HG03097 (cell line): ENCODE measurements around the gene GALK2.
A peak's percentile ranks its signal among the peaks of the same experiment; 100 is the strongest.
"Not testable (repeated sequence)": the region's sequence is repeated elsewhere in the genome, so short reads cannot be mapped to it uniquely, and the experiment has no call there.

ENCODE experiments used
- ATAC-seq: cut with Tn5 transposase; IDR thresholded peaks from one replicate; pipeline ENCODE4 v1.9.1; 2021; ENCODE audit not compliant: unreplicated experiment, low FRiP score

Gene GALK2

DNA sequence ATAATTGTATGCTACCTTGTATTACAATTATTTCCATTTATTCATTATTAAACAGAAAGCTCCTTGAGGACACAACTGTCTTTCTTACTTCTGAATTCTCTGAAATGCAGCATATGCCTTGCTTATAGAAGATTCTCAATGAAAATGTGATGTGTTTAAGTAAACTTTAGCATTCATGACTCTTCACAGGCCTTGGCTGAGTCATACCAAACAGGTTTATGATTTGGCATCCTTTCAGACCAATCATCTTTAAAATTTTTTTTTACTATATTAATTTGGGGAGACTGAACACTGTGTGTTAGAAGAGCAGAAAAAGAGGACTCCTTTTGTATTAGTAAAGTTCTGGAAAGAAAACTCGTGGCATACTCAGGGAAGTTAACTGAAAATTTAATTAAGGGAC is 6.4 kb upstream of the GALK2 start:
- ATAC-seq: no peak

DNA sequence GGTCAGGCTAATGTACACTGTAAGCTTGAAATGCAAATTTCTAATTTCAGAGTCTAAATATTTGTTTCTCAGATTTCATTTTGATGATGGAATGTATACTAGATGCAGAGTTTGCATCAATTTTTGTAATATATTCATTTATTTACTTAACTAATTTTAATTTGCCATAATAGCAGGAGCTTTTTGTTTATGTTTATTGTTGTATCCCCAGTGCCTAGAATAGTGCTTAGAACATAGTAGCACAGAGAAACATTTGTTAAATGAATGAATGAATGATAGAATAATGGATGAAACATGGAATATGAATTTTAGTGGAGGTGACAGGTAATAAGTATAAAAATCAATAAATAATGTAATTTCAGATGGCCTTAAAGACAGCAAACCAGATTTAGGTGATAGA is 5.2 kb upstream of the GALK2 start:
- ATAC-seq: no peak

DNA sequence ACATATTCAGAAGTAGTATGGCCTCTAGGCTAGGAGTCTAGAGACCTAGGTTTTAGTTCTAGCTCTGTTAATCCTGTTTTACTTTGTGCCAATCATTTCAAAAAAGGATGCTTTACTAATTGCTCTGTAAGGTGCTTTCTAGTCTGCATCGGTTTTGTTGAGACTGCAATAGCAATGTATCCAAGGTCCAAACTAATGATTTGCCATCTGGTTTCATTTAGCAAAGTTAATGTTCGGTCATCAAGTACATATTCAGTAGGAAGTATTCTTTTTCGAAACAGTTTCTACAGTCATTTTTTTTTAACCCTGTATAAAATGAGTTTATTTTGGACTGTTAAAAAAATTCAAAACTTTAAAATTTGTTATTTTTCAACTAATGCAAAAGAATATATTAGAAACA is 2.0 kb upstream of the GALK2 start:
- no peak for ATAC-seq

DNA sequence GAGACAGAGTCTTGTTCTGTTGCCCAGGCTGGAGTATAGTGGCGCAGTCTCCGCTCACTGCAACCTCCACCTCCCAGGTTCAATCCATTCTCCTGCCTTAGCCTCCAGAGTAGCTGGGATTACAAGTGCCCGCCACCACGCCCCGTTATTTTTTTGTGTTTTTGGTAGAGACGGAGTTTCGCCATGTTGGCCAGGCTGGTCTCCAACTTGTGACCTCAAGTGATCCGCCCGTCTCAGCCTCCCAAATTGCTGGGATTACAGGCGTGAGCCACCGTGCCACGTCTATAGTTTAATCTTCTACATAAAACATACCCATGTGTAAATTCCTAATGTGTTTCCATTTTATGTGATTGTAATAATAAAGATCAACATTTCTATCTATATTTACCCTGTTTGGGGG is 1.7 kb downstream of the GALK2 start:
- no peak for ATAC-seq

DNA sequence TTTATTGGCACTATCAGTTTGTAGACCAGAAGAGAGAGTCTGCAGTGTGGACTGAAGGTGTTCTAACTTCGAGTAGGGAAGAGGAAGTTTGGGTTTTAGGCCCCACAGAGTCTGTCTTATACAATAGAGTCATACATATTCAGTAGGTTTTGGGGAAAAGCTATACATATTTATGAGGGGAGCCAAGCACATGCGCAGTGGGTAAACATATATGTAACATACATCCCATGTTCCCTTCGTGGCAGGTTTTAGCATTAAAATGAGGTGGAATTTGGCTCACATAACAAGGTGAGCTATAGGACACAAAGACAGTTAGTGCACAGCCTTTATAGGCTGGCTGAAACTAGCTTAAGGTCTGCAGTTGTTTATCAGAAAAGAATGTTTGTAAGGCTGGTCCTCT is 4.9 kb downstream of the GALK2 start:
- ATAC-seq: no peak

DNA sequence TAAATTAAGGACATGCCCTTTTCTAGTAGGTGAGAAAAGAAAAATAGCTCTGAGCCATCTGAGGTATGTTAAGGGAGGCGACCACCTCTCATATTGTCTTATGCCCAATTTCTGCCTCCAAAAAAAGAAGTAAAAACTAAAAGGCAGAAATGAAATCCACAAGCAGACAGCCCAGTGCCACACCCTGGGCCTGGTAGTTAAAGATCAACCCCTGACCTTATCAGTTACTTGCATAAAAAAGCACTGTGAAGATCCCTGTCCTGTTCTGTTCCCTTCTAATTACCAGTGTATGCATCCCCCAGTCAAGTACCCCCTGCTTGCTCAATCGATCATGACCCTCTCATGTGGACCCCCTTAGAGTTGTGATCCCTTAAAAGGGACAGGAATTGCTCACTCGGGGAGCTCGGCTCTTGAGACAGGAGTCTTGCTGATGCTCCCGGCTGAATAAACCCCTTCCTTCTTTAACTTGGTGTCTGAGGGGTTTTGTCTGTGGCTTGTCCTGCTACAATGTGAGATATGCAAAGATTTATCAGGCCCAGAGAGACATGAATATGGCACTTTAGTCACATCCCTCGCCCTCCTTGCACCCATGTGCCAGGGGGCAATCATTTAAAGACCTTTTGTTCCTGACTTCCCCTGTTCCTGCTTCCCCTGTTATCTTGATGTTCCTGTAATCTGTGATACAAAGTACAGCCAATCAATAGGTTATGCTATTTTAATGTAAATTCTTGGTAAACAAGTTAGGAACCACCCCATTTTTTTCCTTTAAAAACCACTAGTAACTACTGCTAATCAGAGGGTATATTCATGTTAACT is 5.7 kb downstream of the GALK2 start:
- not testable (repeated sequence) for ATAC-seq

DNA sequence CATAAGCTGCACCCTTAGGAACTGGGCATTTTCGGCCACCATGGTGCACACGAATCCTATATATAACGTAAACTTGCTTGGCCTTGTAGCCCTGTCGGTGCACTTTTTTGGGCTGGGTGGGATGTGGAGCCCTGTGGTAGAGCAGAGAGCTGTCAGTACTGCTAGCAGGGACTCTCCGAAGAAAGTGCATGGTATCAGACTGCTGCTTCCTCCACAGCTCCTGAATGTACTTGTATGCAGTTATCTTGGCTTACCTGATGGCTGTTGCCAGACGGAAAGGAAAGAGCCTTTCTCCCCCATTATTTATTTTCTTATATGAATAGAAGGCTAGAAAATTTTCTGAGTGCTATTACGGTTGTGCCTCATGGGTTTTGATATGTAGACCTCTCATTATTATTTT is 8.4 kb downstream of the GALK2 start:
- no peak for ATAC-seq

DNA sequence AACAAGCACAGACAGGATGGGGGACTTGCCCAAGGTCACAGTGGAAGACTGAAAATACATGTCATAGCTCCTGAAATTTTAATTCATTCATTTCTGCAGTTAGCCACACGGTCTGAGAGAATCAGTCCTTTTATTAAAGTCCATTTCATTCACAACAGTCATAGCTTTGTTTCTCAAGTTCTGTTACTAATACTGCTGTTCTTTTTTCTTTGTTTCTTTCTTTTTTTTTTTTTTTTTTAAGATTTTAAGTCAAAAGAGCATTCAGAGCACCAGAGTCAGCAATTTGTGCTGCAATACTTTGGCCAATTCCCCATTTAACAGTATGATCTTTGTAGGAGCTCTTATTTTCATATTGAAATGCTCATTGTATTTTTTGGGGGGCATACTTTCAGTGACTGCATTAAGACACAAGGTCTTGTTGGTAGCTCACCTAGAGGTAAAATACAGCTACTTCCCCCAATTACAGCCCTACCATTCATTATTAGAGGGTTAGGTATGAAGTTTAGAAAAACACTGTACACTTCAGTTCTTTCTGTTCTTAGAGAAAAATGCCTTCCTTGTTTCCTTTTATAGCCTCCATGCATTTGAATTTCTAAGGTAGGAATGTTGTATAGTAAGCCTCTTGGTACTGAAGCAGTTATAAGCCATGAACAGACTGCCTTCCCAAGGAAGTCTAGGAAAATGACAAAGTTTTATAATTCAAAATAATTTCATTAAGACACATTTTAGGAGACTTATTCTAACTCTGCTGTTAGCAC is 9.6 kb downstream of the GALK2 start:
- ATAC-seq: no peak

DNA sequence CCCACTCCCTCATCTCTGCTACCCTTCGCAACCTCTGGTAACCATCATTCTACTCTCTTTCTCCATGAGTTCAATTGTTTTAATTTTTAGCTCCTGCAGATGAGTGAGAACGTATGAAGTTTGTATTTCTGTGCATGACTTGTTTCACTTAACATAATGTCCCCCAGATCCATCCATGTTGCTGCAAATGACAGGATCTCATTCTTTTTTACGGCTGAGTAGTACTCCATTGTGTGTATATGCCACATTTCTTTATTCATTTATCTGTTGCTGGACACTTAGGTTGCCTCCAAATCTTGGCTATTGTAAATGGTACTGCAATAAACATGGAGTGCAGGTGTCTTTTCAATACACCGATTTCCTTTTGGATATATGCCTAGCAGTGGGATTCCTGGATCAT is 12.1 kb downstream of the GALK2 start:
- no peak for ATAC-seq

DNA sequence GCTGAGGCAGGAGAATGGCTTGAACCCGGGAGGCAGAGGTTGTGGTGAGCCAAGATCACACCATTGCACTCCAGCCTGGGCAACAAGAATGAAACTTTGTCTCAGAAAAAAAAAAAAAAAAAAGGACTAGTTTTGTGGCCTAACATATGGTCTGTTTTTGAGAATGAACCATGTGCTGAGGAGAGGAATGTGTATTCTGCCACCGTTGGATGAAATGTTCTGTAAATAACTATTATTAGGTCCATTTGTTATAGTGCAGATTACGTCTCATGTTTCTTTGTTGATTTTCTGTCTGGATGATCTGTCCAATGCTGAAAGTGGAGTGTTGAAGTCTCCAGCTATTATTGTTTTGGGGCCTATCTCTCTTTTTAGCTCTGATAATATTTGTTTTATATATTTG is 13.7 kb downstream of the GALK2 start:
- not testable (repeated sequence) for ATAC-seq

DNA sequence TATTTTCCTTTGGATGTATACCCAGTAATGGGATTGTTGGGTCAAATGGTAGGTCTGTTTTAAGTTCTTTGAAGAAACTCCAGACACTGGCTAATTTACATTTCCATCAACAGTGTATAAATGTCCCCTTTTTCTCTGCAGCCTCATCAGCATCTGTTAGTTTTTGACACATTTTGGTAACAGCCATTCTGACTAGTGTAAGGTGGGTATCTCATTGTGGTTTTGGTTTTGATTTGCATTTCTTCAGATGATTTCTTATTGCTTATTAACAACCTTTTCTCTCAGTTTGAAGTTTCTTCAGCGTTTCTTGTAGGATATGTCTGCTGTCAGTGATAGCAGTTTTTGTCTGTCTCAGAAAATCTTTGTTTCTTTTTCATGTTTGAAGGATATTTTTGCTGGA is 15.4 kb downstream of the GALK2 start:
- ATAC-seq: peak; percentile 67

DNA sequence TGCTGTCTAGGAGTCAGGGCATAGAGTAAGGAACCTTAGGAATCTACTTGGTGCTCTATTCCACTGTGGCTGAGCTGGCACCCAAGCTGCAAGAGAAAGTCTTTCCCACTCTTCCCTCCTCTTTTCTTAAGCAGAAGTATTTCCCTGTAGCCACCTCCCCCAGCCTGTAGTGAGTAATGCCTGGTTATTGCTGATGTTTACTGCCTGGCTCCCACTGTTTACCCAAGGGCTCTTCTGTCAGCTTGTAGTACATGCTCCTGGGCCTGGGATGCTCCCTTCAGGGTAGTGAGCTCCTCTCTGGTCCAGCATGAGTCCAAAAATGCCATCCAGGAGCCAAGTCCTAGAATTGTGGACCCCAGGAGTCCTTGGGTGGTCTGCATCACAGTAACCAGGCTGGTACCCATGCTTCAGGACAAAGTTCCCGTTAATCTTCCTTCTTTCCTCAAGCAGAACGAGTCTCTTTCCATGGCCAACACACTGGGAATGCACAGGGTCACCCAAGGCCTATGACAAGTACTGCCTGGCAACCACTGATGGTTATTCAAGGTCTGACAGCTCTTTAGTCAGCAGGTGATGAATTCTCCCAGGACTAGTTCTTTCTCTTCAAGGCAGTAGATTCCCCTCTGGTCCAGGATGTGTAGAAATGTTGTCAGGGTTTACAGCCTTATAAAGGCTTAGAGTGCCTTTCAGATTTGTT is 17.6 kb downstream of the GALK2 start:
- no peak for ATAC-seq

DNA sequence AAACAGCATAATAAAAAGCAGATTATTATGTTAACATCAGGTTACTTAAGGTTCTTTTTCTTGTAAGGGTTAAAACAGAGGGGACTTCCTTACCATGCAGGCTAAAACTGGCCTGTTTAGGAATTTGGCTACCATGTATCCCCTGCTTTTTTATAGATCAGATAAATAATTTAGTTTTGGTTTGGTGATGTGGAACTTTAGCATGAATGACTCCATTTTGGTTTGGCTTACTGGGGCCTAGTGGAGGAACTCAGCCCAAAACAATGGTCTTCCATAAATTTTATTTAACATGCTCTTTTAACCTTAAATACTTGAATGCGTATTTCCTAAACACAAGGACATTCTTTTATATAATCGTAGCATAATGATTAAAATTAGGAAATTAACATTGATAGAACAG is 18.9 kb downstream of the GALK2 start:
- ATAC-seq: no peak

DNA sequence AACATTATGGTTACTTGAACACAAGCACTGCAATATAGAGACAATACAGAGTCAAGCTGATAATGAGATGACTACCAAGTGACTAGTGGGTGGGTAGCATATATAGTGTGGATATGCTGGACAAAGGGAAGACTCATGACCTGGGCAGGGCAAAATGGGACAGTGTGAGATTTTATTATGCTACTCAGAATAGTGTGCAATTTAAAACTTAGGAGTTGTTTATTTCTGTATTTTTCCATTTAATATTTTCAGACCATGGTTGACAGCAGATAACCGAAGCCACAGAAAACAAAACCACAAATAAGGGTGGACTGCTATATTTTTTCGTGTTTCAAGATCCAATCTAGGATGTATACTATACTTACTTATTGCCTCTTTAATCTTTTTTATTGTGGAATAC is 19.6 kb downstream of the GALK2 start:
- ATAC-seq: no peak

DNA sequence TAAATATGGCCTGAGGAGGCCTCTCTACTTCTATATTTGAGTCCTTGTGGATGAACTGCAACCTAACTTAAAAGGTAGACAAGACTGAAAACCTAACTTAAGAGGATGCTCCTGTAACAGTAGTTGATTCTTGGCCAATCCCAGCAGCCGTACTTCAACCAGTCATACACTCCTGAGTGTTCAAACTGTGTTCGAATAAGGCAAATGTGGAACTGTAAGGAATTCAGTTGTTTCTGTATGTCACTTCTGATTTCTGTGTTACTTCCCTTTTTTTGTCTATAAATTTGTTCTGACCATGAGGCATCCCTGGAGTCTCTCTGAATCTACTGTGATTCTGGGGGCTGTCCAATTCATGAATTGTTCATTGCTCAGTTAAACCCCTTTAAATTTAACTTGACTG is 20.5 kb downstream of the GALK2 start:
- no peak for ATAC-seq

DNA sequence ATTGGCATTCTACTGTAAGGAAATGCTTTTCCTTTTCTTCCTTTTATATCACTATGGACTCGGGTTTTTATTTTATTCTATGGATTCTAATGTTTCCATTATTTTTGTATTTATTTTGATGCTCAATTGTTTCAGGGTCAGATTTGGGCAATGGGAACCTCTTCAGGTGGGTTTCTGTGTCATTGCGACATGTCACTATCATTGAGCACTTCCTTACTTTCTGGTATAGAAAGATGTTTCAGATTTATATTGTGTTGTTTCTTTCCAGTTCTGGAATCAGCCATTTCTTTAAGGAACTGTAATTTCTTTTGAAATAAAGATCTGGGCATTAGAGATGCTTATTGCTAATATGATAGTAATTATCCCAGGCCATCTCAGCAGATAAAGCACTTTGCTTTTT is 21.8 kb downstream of the GALK2 start:
- no peak for ATAC-seq

DNA sequence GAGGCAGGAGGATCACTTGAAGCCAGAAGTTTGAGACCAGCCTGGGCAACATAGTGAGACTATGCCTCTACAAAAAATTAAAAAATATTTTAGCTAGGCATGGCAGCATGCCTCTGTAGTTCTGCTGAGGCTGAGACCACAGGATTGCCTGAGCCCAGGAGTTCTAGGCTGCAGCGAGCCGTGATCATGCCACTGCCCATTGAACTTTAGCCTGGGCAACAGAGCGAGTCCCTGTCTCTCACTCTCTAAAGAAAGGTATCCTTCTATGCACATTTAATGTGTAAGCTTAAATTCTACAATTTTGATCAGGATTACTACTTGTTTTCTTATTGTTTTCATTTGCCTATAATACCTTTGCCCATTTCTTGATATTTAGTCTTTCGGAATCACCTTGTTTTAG is 26.8 kb downstream of the GALK2 start:
- no peak for ATAC-seq

DNA sequence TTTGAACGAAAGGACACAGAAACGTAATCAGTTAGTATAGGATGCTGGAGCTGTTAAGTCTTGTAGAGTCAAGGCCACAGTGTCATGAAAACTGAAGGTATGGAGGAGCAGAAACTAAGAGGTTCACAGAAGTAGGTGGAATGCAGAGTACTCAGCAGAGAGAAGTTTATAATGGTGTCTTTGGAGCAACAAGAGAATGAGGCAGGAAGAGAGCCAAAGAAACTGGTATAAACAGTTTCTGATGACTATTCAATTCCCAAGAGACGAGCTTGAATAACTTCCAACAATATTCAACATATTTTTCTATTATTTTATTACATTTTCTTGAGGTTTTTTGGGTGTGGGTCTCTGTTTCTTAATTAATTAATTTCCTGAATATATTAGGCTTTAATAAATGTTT is 29.6 kb downstream of the GALK2 start:
- ATAC-seq: no peak

DNA sequence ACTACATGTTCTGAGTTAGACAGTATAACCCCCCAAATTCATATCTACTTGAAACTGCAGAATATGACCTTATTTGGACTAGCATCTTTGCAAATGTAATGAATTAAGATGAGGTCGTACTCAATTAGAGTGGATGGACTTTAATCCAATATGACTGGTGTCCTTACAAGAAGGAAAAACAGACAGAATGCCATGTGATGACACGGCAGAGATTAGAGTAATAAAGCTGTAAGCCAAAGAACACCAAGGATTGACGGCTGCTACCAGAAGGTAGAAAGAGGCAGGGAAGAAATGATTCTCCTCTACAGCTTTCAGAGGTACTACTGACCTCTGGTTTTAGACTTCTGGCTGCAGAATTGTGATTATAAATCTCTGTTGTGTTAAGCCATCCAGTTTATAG is 30.3 kb downstream of the GALK2 start:
- no peak for ATAC-seq

DNA sequence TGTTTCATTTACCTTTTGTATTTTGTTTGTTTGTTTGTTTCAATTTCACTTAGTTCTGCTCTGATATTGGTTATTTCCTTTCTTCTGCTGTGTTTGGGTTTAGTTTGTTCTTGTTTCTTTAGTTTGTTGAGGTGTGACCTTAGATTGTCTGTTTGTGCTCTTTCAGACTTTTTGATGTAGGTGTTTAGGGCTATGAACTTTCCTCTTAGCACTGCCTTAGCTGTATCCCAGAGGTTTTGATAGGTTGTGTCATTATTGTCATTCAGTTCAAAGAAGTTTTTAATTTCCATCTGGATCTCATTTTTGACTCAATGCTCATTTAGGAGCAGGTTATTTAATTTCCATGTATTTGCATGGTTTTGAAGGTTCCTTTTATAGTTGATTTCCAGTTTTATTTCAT is 38.1 kb downstream of the GALK2 start:
- not testable (repeated sequence) for ATAC-seq

DNA sequence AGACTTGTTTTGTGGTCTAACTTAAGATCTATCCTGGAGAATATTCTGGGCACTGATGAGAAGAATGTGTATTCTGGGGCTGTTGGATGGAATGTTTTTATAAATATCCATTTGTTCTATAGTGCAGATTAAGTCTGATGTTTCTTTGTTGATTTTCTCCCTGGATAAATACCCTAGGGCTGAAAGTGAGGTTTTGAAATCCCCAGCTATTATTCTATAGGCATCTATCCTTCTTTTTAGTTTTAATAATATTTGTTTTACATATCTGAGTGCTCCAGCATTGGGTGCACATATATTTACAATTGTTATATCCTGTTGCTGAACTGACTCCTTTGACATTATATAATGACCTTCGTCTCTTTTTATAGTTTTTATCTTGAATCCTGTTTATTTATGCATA is 42.9 kb downstream of the GALK2 start:
- no peak for ATAC-seq
